HG03469 (cell line): ENCODE results near the gene ELP5.

ENCODE experiments used
- ATAC-seq: cut with Tn5 transposase; IDR thresholded peaks from one replicate; pipeline ENCODE4 v1.9.1; 2021; ENCODE audit warnings: mild to moderate bottlenecking, moderate library complexity, moderate number of reproducible peaks; ENCODE audit not compliant: unreplicated experiment

Gene ELP5, protein sequence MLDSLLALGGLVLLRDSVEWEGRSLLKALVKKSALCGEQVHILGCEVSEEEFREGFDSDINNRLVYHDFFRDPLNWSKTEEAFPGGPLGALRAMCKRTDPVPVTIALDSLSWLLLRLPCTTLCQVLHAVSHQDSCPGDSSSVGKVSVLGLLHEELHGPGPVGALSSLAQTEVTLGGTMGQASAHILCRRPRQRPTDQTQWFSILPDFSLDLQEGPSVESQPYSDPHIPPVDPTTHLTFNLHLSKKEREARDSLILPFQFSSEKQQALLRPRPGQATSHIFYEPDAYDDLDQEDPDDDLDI

GRCh38 chr17:7252176-7253043, at the start of gene ELP5:
TSS of gene ELP5 (plus strand) at chr17:7252215. CDS start at chr17:7252551, 336 bp downstream.
- peak; percentile 35 for ATAC-seq

DNA sequence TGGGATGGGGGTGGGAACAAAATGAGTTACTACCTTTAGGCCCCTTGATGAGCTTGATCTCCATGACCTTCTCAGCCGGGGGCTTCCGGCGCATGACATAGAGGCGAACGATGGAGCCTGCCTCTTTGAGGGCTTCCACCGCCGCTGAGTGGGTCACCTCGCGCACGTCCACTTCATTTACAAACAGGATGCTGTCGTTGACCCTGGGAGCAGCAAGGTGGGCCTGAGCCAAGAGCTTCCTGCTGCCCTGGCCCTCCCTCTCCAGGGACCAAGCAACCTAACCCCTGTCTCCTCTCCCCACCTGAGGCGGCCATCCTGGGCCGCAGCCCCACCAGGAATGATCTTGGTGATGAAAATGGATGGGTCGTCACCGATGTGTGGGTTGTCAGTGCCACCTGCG, 48.6 kb upstream of the ELP5 start:
- no peak for ATAC-seq

GRCh38 chr17:7204336-7204735, 47.7 kb upstream of the ELP5 start:
- no peak for ATAC-seq

DNA sequence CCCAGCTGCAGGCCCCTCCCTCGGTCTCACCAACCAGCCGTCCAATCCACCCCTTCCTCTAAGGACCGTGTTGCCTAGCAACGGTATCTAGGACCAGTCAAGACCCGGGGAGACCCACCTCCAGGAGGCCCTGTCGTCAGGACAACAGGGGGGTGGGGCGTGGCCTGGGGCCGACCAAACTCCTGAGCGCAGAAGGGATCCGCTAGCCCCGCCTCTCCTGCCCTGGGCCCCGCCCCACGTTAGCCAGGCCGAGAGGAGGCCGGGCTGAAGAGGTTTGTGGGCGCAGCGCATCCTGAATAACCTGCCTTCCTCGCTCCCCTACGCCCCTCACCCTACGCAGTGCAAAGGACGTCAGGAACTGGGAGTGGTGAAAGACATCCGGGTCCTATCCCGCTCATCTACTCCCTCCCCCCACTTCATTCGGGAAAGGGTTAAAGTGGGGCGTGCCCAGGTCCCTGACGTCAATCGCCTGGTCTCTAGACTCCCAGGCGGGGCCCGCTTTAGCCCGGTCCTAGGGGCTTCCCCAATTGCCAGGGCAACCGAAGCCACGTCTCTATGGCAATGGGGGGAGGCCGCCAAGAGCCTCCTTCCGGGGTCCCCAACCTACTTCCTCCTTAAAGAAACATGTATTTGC, 47.1 kb upstream of the ELP5 start:
- peak; percentile 64 for ATAC-seq

GRCh38 chr17:7205561-7205960, 46.5 kb upstream of the ELP5 start:
- no peak for ATAC-seq

DNA sequence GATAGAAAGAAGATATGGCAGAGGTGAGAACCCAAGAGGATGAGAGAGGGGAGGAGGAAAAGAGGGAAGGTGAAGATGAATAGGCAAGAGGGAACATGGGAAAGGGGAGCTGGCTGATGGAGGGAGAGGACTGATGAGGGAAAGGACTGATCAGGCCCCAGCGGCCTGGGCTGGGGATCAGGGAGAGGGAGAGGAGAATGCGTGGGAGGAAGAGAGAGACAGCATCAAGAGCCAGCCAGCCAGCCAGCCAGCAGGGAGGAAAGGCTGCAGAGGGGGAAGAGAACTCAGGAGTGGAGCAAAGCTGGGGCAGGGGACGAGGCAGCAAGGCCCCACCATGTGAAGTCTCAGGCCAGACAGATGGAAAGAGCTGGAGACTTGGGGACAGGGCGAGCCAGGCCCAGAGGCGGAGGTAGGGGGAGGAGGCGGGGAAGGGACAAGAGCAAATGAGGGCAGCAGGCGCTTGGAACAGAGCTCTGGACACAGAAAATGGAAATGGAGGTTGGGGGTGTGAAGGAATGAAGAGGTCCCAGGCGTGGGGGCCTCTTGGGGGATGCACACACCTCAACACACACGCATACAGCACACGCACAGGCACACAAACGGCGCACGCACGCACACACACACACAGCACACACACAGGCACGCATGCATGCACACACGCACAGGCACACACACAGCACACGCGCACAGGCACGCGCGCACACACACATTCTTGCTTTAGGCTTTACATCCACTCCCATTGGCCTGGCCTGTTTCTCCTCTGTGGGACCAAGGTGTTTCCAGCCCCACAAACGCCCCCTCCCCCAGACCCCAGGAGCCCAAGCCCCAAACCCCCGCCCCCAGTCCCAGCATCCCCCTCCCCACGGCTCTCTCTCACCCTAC, 44.7 kb upstream of the ELP5 start:
- no peak for ATAC-seq

DNA sequence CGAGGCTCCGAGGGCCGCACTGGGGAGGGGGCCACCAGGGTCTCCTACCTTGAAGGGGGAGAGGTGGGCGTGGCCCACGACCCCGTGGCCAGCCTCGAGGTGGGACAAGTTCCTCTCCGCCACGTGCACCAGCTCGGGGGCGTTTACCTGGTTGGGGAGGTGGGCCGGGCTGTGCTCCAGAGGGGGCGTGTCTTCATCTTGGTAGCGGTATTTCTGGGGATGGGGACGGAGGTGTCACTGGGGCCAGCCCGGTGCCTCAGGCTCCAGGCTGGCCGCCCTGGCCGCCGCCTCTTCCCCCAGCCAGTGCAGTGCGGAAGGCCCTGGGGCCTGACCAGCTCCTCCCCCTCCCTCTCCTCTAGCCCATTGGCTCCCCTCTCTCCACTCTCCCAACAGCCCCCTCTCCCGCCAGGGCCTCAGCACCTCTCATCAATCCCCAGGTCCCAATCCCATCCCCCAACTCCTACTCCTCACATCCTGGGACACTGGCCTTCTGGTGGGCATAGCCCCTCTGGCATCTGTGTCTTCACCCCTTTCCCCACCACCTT, 43.9 kb upstream of the ELP5 start:
- ATAC-seq, result no peak

- ATAC-seq, result no peak
These were observed 43.1 kb upstream of the ELP5 start for GRCh38 chr17:7208754-7209460.

DNA sequence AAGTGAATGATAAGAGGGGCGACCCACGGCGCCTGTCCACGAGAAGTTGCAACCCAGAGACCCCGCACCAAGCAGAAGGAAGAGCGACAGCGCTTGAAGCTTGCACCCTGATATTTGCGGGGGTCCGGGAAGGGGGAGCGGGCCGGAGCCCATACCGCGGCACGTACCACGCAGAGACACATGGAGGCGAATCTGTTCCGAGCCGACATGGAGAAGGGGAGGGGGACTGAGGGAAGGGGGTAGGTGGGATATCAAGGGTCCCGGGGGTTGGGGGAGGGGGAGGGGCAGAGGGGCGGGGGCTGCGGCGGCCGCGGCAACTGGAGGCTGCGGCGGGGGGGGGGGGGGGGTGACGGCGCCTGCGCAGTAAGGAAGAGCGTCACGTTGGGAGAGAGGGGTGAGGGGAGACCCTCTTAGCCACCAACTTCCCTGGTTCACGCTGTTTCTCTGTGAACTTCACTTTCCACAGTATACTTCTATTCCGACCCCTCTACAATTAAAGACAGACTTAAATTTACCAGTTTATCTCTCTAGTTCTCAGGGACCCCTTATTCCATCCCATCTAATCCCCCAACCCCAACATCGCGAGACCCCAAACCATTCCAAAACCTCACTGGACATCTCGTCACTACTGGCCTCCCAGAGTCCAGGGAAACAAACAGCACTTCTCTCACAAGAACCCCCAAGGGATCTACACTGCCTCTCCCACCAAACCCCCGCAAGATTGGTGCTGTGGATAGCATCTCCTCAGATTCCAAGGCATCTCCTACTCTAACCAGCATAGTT, 40.3 kb upstream of the ELP5 start:
- no peak for ATAC-seq

GRCh38 chr17:7213895-7214299, 38.1 kb upstream of the ELP5 start:
- no peak for ATAC-seq

GRCh38 chr17:7214300-7215135, 37.5 kb upstream of the ELP5 start:
- peak; percentile 44 for ATAC-seq

GRCh38 chr17:7215136-7215638, 36.8 kb upstream of the ELP5 start:
- no peak for ATAC-seq

DNA sequence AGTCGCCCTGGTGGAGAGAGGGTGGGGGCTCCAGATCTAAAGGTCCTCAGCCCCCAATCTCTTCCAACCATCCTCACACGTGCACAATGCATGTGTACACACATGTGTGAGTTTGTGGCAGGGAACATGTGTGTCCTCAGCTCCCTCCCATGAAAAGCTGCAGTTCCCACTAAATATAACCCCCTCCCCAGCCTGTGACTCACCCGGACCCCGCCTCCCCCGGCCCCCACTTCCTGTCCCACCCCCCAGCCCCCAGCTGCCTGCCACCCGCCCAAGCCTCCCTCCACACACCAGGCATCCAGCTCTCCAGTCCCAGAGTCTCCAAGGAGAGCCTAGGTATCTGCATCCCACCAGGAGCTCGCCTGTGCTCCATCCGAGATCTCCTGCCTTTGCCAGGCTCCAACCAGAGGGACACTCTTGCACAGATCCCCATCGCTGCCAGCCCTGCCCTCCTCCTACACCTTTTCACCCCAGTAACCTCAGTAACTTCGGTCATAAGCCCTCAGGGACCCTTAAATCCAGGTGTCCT, 36.3 kb upstream of the ELP5 start:
- no peak for ATAC-seq

- ATAC-seq, result no peak
These were observed 35.5 kb upstream of the ELP5 start for GRCh38 chr17:7216242-7217112.

GRCh38 chr17:7217113-7217987, 34.7 kb upstream of the ELP5 start:
- no peak for ATAC-seq

DNA sequence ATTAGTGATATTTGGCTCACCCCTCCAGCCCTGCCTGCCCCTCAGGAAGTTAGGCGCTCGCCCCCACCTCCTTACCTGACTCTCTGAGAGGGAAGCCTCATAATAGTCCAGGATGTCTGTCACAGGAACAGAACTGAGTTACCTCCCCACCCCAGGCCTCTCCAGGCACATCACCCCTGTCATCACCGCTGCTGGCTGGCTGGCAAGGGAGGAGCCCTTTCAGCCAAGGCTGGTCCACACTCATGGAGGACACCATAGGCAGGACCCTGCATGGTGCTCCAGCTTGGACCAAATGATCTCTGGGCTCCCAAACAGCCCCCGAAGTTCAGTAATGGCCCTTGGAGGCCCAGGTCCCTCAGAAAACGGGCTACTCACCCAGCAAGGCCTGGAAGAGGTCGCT, 33.8 kb upstream of the ELP5 start:
- no peak for ATAC-seq
